WTC11 (cell line): ENCODE measurements around the gene PTPRG.

Source experiments
- ATF2 ChIP-seq: sonication (generic); formaldehyde crosslinking; IDR thresholded peaks from 2 replicates; pipeline ENCODE4 v1.8.1; 2022; ENCODE audit warnings: low read depth, missing genetic modification reagents, borderline replicate concordance
- ATF3 ChIP-seq: sonication (generic); formaldehyde crosslinking; conservative IDR thresholded peaks from 2 replicates; pipeline ENCODE4 v1.8.1; 2022; ENCODE audit warnings: mild to moderate bottlenecking, missing genetic modification reagents
- CTCF ChIP-seq: fragments of 200-600 bp; IDR thresholded peaks from 2 replicates; pipeline ENCODE4 v1.8.0; 2022; ENCODE audit warnings: antibody characterized with exemption
- FOXJ3 ChIP-seq: sonication (generic); formaldehyde crosslinking; IDR thresholded peaks from 2 replicates; pipeline ENCODE4 v1.9.0; 2021; ENCODE audit warnings: missing genetic modification reagents, mild to moderate bottlenecking, borderline replicate concordance
- GABPB1 ChIP-seq: sonication (generic); formaldehyde crosslinking; IDR thresholded peaks from 2 replicates; pipeline ENCODE4 v1.8.1; 2023; ENCODE audit warnings: mild to moderate bottlenecking, missing genetic modification reagents
- RELA ChIP-seq: sonication (generic); formaldehyde crosslinking; IDR thresholded peaks from 2 replicates; pipeline ENCODE4 v1.8.1; 2022; ENCODE audit warnings: missing genetic modification reagents, mild to moderate bottlenecking, borderline replicate concordance
- ZNF219 ChIP-seq: sonication (generic); formaldehyde crosslinking; IDR thresholded peaks from 2 replicates; pipeline ENCODE4 v1.8.0; 2023; ENCODE audit warnings: missing genetic modification reagents, mild to moderate bottlenecking, borderline replicate concordance
- ZNF423 ChIP-seq: fragments of 250-450 bp; sonication (Bioruptor Pico); IDR thresholded peaks from 2 replicates; pipeline ENCODE4 v2.1.2; 2022; ENCODE audit warnings: mild to moderate bottlenecking, moderate library complexity
- TF ChIP-seq, protein P1 (sequence below): sonication (generic); formaldehyde crosslinking; IDR thresholded peaks from 2 replicates; pipeline ENCODE4 v1.8.1; 2023; ENCODE audit warnings: mild to moderate bottlenecking, missing genetic modification reagents, moderate library complexity

DNA sequence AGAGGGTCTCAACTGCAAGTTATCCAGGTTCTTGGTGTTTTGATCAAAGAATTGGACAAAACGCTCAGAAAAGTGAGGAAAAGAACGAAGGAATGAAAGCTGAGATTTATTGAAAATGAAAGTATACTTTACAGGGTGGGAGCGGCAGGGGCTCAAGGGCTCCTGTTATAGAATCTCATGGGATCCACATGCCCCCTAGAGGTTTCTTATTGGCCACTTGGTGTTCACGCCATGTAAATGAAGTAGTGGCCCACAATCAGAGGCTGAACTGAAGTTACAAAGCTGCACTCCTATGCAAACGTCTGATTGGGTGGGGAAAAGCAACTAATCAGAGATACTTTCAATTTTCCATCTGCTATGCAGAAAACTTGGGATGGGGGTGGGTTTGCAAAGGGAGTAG is 216.7 kb downstream of the PTPRG start:
- TF ChIP-seq FOXJ3 (no peak), ZNF423 (CRISPR knock-in tag) (no peak), CTCF (no peak), ATF3 (CRISPR knock-in tag) (no peak), ATF2 (no peak), RELA (no peak), GABPB1 (no peak), ZNF219 (CRISPR knock-in tag) (no peak)
- TF ChIP-seq, protein P1, sequence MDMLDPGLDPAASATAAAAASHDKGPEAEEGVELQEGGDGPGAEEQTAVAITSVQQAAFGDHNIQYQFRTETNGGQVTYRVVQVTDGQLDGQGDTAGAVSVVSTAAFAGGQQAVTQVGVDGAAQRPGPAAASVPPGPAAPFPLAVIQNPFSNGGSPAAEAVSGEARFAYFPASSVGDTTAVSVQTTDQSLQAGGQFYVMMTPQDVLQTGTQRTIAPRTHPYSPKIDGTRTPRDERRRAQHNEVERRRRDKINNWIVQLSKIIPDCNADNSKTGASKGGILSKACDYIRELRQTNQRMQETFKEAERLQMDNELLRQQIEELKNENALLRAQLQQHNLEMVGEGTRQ (CRISPR knock-in tag), result no peak
